GM23338 (cell line): ENCODE measurements around the gene CUEDC2.

Experiments used
- TF ChIP-seq, protein P1 (sequence below): IDR thresholded peaks from 2 replicates; pipeline ENCODE4 v1.6.1; 2016; ENCODE audit warnings: antibody characterized with exemption
- TF ChIP-seq, protein P2 (sequence below), 2 experiments: fragments of 200-600 bp in 1 of 2; sonication (generic) in 1 of 2; conservative IDR thresholded peaks; 2 replicates each; pipeline versions ENCODE4 v1.5.1 to v1.6.1; 2016 to 2017; ENCODE audit warnings: antibody characterized with exemption in 2 of 2, low read depth in 2 of 2, mild to moderate bottlenecking in 2 of 2, moderate library complexity in 1 of 2

DNA sequence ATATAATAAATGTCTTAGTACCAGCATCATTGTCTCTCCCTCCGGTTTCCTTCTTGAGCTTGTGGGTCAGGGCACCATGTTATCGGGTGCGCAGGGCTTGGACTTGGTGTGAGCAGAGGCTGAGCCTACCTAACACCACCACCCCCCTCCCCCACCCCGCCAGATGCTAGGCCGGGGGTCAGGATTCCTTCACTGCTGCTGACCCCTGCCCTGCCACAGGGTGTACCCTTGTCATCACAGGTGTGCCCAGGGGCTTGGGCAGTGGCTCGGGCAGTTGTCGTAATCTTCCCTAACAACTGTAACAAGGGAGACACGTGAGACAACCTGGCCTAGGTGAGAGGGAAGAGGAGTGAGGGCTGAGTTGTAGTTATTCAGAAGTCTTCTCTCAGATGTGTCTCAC lies 49.5 kb downstream of the CUEDC2 start:
- TF ChIP-seq, protein P1, sequence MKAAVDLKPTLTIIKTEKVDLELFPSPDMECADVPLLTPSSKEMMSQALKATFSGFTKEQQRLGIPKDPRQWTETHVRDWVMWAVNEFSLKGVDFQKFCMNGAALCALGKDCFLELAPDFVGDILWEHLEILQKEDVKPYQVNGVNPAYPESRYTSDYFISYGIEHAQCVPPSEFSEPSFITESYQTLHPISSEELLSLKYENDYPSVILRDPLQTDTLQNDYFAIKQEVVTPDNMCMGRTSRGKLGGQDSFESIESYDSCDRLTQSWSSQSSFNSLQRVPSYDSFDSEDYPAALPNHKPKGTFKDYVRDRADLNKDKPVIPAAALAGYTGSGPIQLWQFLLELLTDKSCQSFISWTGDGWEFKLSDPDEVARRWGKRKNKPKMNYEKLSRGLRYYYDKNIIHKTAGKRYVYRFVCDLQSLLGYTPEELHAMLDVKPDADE = no peak
- TF ChIP-seq, protein P2, sequence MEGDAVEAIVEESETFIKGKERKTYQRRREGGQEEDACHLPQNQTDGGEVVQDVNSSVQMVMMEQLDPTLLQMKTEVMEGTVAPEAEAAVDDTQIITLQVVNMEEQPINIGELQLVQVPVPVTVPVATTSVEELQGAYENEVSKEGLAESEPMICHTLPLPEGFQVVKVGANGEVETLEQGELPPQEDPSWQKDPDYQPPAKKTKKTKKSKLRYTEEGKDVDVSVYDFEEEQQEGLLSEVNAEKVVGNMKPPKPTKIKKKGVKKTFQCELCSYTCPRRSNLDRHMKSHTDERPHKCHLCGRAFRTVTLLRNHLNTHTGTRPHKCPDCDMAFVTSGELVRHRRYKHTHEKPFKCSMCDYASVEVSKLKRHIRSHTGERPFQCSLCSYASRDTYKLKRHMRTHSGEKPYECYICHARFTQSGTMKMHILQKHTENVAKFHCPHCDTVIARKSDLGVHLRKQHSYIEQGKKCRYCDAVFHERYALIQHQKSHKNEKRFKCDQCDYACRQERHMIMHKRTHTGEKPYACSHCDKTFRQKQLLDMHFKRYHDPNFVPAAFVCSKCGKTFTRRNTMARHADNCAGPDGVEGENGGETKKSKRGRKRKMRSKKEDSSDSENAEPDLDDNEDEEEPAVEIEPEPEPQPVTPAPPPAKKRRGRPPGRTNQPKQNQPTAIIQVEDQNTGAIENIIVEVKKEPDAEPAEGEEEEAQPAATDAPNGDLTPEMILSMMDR (conservative IDR thresholded peaks at IDR 0.05; ENCODE audit: low read depth in 2 of 2) = no peak
